GM18508 (cell line): ENCODE data around the gene PIGT.

Source experiments
- ATAC-seq: cut with Tn5 transposase; IDR thresholded peaks from one replicate; pipeline ENCODE4 v1.9.1; 2021; ENCODE audit warnings: moderate number of reproducible peaks; ENCODE audit not compliant: insufficient read depth, unreplicated experiment

The PIGT gene

GRCh38 chr20:45426320-45427016, 10.5 kb downstream of the PIGT start:
- ATAC-seq, result no peak

DNA sequence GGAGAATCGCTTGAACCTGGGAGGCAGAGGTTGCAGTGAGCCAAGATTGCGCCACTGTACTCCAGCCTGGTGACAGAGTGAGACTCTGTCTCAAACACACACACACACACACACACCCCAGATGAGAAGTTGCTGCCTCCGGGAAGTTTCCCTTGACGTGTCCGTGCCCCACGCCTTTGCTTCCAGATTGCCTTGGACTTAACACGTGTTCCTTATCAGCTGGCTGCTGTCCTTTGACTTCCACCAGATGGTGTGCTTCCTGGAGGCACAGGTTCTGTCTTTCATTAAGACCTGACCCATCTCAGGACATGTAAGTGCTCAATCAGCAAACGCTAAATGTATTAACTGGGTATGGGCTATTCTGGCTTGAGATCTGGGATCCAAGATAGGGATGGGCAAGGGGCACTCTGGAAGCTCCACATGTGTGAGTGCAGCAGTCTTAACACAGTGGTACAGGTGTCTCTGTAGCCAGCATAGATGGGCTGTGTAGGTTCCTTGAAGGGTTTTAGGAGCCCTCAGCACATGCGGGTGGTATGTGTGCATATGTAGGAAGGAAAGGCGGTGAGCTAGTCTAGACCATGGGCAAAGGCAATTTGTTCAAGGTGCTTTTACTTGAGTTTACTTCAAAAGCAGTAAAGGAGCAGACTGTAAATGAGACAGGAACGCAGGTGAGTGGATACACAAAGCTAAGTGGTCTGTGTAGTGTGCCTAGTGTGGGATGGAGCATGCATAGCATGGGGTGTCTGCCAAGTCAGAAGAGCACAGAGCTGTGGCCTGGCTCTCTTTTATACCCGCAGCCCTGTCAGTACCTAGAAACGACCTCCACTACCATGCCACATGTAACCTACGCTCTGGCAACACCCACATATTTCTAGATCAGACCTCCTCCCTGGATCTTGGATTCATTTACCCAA, 11.6 kb downstream of the PIGT start:
- ATAC-seq, result no peak

DNA sequence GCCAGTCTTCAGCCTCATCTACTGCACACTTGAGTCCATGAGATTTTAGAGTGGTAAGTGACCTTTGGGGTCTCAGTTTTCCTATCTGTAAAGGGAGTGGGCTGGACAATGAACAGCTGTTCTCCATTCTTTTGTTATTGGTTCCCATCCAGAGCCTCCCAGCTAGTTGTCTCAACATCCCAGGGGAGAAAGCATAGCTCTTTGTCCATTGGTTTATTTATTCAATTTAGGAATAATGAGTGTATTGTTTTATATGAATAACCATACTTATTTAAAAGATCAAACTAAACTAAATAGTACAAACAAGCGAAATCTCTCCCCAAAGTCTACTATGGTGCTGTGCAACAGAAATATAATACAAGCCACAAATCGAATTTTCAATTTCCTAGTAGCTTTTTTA, 13.7 kb downstream of the PIGT start:
- ATAC-seq, result no peak

- ATAC-seq, result no peak
These were observed 16.4 kb downstream of the PIGT start for GRCh38 chr20:45432294-45432693.

DNA sequence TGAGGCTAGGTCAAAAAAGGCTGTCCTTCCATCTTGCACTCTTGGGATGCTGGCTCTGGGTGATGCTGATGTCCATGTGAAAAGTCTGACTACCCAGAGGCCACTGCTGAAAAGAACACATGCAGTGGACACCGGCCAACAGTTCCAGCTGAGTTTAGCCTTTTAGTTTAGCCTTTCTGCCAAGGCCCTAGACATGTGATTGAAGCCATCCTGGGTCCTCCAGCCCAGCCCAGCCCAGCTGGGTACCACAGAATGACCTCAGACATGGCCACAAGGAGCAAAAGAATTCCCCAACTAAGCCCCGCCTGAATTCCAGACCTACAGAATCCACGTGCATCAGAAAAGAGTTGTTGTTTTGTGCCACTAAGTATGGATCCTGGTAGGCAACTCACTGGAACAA, 17.4 kb downstream of the PIGT start:
- ATAC-seq, result no peak

DNA sequence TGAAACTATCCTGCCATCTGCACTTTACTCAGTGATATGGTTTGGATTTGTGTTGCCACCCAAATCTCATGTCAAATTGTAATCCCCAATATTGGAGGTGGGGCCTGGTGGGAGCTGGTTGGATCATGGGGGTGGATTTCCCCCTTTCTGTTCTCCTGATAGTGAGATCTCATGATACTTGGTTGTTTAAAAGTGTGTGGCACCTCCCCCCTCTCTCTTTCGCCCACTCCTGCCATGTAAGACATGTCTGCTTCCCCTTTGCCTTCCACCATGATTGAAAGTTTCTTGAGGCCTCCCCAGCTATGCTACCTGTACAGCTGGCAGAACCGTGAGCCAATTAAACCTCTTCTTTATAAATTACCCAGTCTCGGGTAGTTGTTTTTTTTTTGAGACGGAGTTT, 18.0 kb downstream of the PIGT start:
- ATAC-seq, result no peak

DNA sequence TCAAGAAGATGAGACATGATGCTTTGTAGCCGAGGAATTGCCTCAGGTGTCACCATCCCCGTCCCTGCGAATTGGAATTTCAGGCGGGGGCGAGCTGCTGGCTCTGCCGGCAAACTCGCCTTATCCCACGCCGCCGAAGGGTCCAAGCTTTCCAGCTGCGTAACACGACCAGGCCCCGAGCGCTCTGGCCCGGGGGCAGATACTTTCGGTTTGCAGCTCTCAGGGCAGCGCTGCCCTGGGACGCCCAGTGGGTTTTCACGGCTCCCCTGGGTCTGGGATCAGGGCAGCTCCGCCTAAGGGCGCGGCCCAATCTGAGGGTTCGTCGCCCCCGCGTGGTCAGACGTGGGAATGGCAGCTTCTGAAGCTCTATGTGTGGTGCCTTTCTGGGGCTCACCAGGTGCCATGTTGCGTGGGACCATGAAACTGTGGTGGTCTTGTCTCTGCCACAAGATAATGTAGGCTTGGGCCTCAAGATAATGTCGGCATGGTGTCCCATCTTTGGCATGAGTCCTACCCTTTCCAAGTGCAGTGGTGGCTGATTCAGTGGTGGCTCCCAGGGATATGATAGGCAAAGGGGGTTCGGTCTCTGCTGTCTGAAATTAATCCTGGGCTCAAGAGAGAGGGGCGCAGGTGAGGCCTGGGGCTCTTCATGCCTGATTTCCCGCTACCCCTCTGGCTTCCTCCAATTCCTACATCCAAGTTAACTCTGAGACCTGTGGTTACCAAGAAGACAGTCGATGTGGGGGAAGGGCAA, 21.0 kb downstream of the PIGT start:
- no peak for ATAC-seq

- no peak for ATAC-seq
These were observed 24.5 kb downstream of the PIGT start for GRCh38 chr20:45440424-45440823.

DNA sequence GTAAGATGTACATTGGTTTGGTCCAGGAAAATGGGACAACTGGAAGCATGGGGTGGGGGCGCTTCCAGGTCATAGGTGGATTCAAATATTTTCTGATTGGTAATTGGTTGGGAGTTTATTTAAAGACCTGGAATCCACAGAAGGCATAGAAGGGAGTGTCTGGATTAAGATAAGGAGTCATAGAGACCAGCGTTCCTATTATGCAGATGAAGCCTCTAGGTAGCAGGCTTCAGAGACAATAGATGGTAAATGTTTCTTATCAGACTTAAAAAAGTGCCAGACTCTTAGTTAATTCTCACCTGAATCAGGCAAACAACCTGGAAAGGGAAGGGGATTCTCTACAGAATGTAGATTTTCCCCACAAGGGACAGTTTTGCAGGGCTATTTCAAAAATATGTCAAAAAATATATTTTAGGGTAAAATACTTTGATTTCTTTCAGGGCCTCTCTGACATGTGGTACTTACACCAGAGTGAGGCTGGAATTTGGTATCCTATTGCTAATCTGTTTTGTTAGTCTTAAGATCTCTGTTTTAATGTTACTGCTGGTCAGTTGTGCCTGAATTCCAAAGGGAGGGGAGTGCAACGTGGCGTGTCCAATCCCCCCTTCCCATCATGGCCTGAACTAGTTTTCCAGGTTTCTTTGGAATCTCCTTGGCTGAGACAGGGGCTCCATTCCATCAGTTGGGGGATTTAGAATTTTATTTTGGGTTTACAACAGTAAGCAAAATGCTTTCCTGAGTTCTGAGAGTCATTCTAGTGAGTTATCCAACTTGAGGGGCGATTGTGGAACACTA, 25.1 kb downstream of the PIGT start:
- no peak for ATAC-seq

DNA sequence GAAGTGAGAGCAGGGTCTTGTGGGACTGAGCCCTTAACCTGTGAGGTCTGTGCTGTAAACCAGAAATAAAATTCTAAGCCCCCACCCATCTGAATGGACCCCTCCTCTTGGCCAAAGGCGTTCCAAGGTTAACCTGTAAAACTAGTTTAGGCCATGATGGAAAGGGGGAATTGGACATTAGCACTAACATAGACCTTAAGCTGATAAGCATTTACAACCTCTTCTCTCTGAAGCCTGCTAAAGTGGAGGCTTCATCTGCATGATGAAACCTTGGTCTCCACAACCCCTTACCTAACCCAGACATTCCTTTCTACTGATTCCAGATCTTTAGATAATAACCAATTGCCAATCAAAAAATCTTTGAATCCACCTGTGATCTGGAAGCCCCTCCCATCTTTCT, 25.8 kb downstream of the PIGT start:
- ATAC-seq, result no peak

DNA sequence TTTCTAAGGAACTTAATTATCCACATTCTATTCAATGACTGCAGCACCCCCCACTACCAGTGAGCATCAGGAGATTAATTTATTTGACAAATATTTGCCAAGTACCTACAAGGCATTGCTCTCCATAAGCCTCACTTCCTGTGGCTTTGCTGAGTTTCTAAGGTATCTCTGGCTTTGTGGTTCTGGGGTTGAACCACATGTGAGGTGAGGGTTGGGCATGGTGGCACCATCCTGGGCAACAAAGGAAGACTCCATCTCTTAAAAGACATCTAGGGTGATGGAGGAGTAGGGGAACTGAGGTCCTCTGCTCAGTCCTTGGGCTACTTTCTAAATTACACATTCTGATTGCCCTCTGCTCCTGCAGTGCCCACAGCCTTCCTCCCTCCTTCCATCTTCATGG, 28.1 kb downstream of the PIGT start:
- ATAC-seq, result no peak

DNA sequence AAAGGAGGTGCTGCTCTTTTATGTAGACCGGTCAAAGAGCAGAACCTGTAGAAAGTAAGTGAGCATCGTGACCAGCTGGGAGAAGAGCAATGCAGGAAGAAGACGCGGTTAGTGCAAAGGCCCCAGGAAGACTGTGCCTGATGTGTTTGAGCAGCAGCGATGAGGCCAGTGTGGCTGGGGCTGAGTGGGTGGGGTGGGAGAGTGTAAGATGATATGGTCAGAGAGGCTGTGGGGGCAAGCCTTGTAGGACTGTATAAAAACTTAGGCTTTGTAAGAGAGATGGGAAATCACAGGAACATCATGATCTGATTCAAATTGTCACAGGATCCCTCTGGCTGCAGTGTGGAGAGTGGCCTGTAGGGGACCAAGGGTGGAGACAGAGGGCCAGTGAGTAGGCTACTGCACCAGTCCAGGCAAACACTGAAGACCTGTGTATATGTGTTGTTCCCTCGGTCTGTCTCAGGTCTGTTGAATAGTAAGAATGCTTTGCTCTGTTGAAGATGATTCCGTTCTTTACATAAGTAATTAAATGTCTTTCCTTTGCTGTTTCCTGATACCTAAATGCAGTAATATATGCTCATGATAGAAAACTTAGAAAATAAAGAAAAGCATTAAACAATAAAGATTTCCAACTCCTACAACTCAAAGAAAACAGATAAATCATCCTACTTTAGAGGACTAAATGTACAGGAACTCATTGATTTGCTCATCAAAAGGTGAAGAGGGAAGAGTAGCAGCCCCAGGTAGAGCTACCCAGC, 30.0 kb downstream of the PIGT start:
- ATAC-seq, result no peak

DNA sequence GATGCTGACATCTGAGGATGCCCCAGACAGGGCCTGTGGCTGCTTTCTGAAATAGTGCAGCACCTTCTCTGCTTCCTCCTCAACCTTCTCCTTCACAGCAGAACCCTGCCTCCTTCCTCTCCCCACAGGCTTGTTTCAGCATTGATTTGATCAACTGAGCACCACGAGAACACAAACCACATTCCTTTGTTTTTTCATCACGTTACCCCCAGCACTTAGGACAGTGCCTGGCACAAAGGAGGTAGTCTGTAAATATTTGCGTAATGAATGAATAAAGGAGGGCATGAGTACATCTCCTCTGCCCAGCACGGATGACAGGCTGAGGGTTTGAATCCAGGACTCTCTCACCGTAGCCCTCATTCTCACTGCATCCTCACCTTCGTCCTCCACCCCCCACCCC, 32.3 kb downstream of the PIGT start:
- no peak for ATAC-seq

GRCh38 chr20:45449528-45449927, 33.6 kb downstream of the PIGT start:
- no peak for ATAC-seq

DNA sequence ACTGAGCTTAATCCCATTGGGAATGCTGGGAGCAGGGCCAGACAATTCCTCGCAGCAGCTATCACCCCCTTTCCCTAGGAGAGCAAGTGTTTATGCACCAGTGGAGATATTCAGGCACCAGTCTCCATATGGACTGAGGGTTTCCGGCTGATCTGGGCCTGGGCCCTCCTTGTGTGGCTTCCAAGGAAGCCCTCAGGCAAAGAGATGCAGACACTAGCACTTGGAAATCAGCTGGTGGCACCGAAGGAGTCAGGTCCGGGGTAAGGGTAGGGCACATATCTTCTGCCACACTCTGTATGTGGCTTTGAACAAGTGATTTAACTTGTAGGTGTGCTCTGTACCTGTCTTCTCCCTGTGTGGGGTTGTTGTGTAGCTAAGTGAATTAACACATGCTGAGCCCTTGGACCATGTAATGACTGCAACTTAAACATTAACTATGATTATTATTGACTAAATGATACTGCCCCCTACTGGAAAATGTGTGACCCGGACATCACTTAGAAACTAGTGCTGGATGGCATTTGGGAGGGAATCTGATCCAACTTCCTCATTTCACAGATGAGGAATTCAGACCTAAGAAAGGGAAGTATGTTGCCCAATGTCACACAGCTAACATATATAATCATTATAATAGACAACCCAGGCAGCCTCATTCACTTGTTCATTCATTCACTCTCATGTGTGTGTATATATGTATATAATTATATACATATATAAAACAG, 34.3 kb downstream of the PIGT start:
- ATAC-seq, result no peak

DNA sequence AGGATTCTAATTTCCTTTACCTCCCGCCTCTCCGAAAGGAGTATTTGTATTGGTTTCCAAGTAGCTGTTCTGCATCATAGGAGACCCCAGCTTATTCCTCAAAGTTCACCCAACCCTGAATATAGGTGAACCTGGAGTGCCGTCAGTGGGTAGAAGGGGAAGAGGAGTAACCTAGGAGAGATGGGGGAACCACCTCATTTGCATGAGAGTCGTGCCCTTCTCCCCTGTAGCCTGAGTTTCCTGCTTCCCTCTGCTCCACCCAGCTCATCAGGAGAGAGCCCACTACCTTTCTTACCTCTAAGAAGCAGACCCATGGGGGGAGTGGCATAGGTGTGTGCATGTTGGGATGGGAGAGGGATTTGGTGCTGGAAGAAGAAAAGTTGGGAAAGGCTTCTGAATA, 36.3 kb downstream of the PIGT start:
- no peak for ATAC-seq

- ATAC-seq, result no peak
These were observed 37.1 kb downstream of the PIGT start for GRCh38 chr20:45452772-45453691.

DNA sequence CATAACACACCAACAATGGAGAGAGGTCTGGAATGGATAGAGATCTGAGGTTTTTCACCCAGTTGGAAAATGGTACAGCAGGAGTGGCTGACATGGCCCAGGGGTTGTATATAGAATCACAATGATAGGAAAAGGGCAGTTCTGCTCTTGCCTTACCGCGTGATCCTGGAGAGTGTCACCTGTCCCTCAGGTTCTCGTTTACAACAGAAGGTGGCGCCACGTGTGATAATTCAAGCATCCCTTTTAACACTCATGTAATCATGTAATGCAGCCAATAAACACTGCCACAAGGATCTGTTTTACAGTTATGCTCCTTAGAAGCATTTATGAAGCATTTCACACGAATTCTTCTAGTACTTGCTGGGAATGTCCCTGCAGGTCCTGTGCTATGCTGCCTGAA, 40.7 kb downstream of the PIGT start:
- ATAC-seq, result no peak
